Measurements from ENCODE around the gene ADAM11. TPM values are rescaled to one million over a fixed set of nuclear protein-coding genes. Genes with fewer than 3 reads are reported as not detected.
A peak's percentile ranks its signal among the peaks of the same experiment; 100 is the strongest.

ADAM11 gene
- total and polyA plus RNA-seq, 2 of the 8 experiments (the other 6 are each of a cell fraction or from before 2014, with no cell fraction given), result 2.3 to 2.9 TPM

DNA sequence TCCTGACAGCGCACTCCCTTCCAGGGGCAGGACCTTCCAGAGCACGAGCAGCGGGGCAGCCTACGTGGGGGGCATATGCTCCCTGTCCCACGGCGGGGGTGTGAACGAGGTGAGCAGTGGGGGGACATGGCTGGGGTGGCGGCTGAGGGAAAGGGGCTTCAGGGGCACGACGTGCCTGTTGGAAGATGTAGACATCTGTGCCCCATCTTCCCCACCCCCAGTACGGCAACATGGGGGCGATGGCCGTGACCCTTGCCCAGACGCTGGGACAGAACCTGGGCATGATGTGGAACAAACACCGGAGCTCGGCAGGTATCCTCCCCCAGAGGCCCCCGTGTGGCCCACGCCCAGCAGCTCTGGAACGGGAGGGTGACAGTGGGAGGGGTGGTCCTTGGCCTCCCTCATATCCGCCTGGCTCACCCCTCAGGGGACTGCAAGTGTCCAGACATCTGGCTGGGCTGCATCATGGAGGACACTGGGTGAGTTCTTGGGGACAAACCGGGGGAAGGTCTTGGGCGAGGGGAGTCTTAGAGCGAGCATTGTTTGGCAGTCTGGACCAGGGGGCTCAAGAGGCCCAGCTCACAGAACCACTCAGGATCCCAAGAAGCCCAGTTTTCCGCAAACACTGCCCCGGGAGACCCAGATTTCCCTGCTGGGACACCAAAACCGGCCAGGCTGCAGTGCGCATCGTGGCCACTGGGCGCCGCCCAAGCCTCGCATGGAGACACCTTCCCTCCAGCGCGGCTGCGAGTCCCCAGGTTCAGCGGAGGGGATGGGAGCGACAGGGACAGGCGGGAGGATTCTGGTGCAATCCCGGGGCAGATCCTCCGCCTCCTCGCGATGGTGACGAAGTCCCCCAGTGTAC lies 15.7 kb downstream of the ADAM11 start (continued):
- TF ChIP-seq SIN3A (conservative IDR thresholded peaks at IDR 0.05 in 1 of 2, IDR thresholded peaks at IDR 0.05 in 1 of 2; ENCODE audit: low read depth in 1 of 2, low read length in 2 of 2) (peak in 1 of 2 experiments; percentile 60; a peak in 1 of 4 replicates), EP300 (IDR thresholded peaks at IDR 0.05; ENCODE audit: borderline replicate concordance in 1 of 2, low read depth in 2 of 2, low read length in 2 of 2) (no peak), CHD1 (IDR thresholded peaks at IDR 0.05; ENCODE audit: low read depth, low read length) (no peak), SP1 (IDR thresholded peaks at IDR 0.05; ENCODE audit: low read depth, low read length) (no peak), CREB1 (IDR thresholded peaks at IDR 0.05) (peak; percentile 41; the same call in 1 of the 2 replicates), SAP30 (IDR thresholded peaks at IDR 0.05; ENCODE audit: insufficient read depth, insufficient replicate concordance, low read length) (no peak), KDM4A (IDR thresholded peaks at IDR 0.05; ENCODE audit: low read depth, low read length, severe bottlenecking) (no peak), JUND (IDR thresholded peaks at IDR 0.05; ENCODE audit: low read length) (no peak), BCL11A (IDR thresholded peaks at IDR 0.05; ENCODE audit: low read depth in 2 of 2, low read length in 2 of 2) (no peak), RAD21 (IDR thresholded peaks at IDR 0.05 in 1 of 2, conservative IDR thresholded peaks at IDR 0.05 in 1 of 2; ENCODE audit: low read depth in 2 of 2, low read length in 2 of 2) (peak; percentile 98 to 99), NANOG (IDR thresholded peaks at IDR 0.05; ENCODE audit: insufficient read depth, low read depth, low read length, poor library complexity, severe bottlenecking) (no peak), POU5F1 (IDR thresholded peaks at IDR 0.05; ENCODE audit: low read depth, low read length) (no peak), TAF1 (IDR thresholded peaks at IDR 0.05; ENCODE audit: low read depth, low read length) (no peak), CBX5 (IDR thresholded peaks at IDR 0.05; ENCODE audit: low read depth, low read length) (no peak), FOSL1 (IDR thresholded peaks at IDR 0.05; ENCODE audit: insufficient read depth, low read depth, low read length) (no peak), SUZ12 (IDR thresholded peaks at IDR 0.05; ENCODE audit: low read length) (no peak), SIRT6 (IDR thresholded peaks at IDR 0.05; ENCODE audit: low read length) (no peak), ASH2L (IDR thresholded peaks at IDR 0.05; ENCODE audit: low read length) (no peak), GABPA (IDR thresholded peaks at IDR 0.05; ENCODE audit: borderline replicate concordance, insufficient read depth, low read length) (no peak), SP2 (IDR thresholded peaks at IDR 0.05; ENCODE audit: low read length) (no peak), TEAD4 (IDR thresholded peaks at IDR 0.05; ENCODE audit: low read depth, low read length) (peak; percentile 60; the same call in 1 of the 2 replicates), SP4 (IDR thresholded peaks at IDR 0.05; ENCODE audit: low read length) (no peak), TBP (IDR thresholded peaks at IDR 0.05; ENCODE audit: low read depth, low read length) (no peak), EZH2 (IDR thresholded peaks at IDR 0.05; ENCODE audit: low read depth, low read length, severe bottlenecking) (no peak)

Measured in H1 (cell line).